Measurements from ENCODE around the gene PRPH2.

PRPH2 gene

GRCh38 chr6:42722497-42722896, at the start of gene PRPH2:
TSS of gene PRPH2 (minus strand) at chr6:42722597. CDS start at chr6:42722334, 263 bp downstream.
- TF ChIP-seq CTCF (IDR thresholded peaks at IDR 0.05; ENCODE audit: insufficient read depth, low read depth, low read length, missing control alignments): no peak
- no peak for DNase-seq (ENCODE audit: low read depth)
- H3K4me3 ChIP-seq (ENCODE audit: low read depth, low read length): no peak within 1 kb of the TSS

- DNase-seq (ENCODE audit: low read depth): peak; percentile 44
- peak overlapping the region; percentile 48 for H3K4me3 ChIP-seq (ENCODE audit: low read depth, low read length)
- no peak for TF ChIP-seq CTCF (IDR thresholded peaks at IDR 0.05; ENCODE audit: insufficient read depth, low read depth, low read length, missing control alignments)
Observed at GRCh38 chr6:42771741-42772100, 49.3 kb upstream of the PRPH2 start.

GRCh38 chr6:42769836-42770235, 47.4 kb upstream of the PRPH2 start:
- no peak for DNase-seq (ENCODE audit: low read depth)
- TF ChIP-seq CTCF (IDR thresholded peaks at IDR 0.05; ENCODE audit: insufficient read depth, low read depth, low read length, missing control alignments): no peak
- no peak overlapping the region for H3K4me3 ChIP-seq (ENCODE audit: low read depth, low read length)

DNA sequence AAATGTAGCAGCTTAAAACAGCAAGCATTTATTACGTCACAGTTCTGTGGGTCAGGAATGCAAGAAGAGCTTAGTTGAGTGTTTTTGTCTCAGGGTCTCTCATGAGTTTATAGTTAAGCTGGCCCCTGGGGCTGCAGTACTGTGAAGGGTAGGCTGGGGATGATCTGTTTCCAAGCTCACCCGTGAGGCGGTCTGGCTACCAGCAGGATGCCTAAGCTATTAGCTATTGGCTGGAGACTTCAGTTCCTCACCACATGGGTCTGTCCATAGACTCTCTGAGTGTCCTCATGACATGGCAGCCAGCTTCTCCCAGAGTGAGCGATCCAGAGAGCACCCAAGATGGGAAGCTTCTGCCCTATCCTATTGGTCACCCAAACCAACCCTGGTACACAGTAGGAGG, 46.7 kb upstream of the PRPH2 start:
- TF ChIP-seq CTCF (IDR thresholded peaks at IDR 0.05; ENCODE audit: insufficient read depth, low read depth, low read length, missing control alignments): no peak
- no peak for DNase-seq (ENCODE audit: low read depth)
- no peak overlapping the region for H3K4me3 ChIP-seq (ENCODE audit: low read depth, low read length)

- no peak overlapping the region for H3K4me3 ChIP-seq (ENCODE audit: low read depth, low read length)
- no peak for DNase-seq (ENCODE audit: low read depth)
- TF ChIP-seq CTCF (IDR thresholded peaks at IDR 0.05; ENCODE audit: insufficient read depth, low read depth, low read length, missing control alignments): no peak
Observed at GRCh38 chr6:42766163-42766670, 43.8 kb upstream of the PRPH2 start.

GRCh38 chr6:42764911-42765648, 42.7 kb upstream of the PRPH2 start:
- no peak for TF ChIP-seq CTCF (IDR thresholded peaks at IDR 0.05; ENCODE audit: insufficient read depth, low read depth, low read length, missing control alignments)
- DNase-seq (ENCODE audit: low read depth): no peak
- H3K4me3 ChIP-seq (ENCODE audit: low read depth, low read length): no peak overlapping the region

DNA sequence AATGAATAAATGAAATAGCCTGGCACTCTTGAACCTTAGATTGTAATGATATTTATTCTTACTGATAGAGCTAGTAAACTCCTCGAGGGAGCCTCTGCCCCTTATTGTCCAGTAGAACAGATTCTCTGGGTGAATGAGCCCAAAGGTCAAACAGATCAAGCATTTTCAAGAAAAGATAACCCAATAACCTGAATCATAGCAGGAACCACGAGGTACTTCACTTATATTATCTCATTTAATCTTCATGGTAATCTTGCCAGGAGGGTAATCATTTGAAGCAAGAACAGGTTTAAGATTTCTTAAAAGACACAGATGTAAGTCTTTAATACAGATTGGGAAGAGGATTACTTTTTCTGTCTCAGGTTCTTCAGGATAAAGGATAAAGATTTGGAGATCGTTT, 40.6 kb upstream of the PRPH2 start:
- H3K4me3 ChIP-seq (ENCODE audit: low read depth, low read length): no peak overlapping the region
- TF ChIP-seq CTCF (IDR thresholded peaks at IDR 0.05; ENCODE audit: insufficient read depth, low read depth, low read length, missing control alignments): no peak
- no peak for DNase-seq (ENCODE audit: low read depth)

All from GM12865 (cell line).